Femur (tissue), 1 donor: ENCODE data around the gene PADI2.

Experiments
- DNase-seq: peaks from one replicate; pipeline ENCODE4 v3.0.0-alpha.2; 2017

PADI2 gene

DNA sequence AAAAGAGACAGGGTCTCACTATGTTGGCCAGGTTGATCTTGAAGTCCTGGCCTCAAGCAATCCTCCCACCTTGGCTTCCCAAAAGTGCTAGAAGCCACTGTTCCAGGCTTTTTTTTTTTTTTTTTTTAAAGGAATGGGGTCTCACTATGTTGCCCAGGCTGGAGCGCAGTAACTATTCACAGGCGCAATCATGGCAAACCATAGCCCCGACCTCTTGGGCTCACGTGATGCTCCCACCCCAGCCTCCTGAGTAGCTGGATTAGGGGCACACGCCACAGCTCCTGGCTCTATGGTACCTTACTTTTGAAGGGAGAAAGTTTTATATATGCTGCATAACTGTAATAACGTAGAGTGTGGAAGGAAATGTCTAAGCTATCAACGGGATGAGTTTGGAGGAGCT lies 101.8 kb downstream of the PADI2 start:
- no peak for DNase-seq
